Left lobe of liver (tissue), 2 donors: ENCODE results near the gene COA8. TPM values are rescaled to one million over a fixed set of nuclear protein-coding genes. Genes with fewer than 3 reads are reported as not detected.

Experiments used
- ATAC-seq: fragments of 200-7000 bp; cut with Tn5 transposase; one replicate; pipeline ENCODE4 v1.9.1; 2020; ENCODE audit warnings: mild to moderate bottlenecking, moderate library complexity
- DNase-seq: peaks from one replicate; pipeline ENCODE4 v3.0.0-alpha.2; 2020; ENCODE audit warnings: low spot score
- total RNA-seq: library from RNA; stranded (reverse); gene quantifications from one replicate; pipeline ENCODE4 v1.2.1, GENCODE V29; 2021
- donor health status: DM: no; HTN: no; CAD: no; lungs with moderate emphysema.
- donor health status: DM: no; HTN: yes; CAD: no.

The COA8 gene
- total RNA-seq, result 17.1 TPM

- ATAC-seq (peak; percentile 88), DNase-seq (peak; percentile 89)
Observed at GRCh38 chr14:103562429-103563225, at the start of gene COA8, which contains the start of gene BAG5. Gene COA8 (plus strand): TSS chr14:103562960. CDS start chr14:103563002, 42 bp downstream. Gene BAG5 (minus strand): TSS chr14:103562657. CDS start chr14:103561164, 1,493 bp downstream.

- ATAC-seq, result no peak
- no peak for DNase-seq
Observed at GRCh38 chr14:103514596-103515421, 48.0 kb upstream of the COA8 start.

GRCh38 chr14:103516426-103517173 lies 46.2 kb upstream of the COA8 start:
- no peak for DNase-seq
- no peak for ATAC-seq

GRCh38 chr14:103517174-103517566 lies 45.6 kb upstream of the COA8 start:
- ATAC-seq, result no peak
- no peak for DNase-seq

GRCh38 chr14:103517721-103518421 lies 44.9 kb upstream of the COA8 start:
- ATAC-seq (peak; percentile 46), DNase-seq (no peak)

GRCh38 chr14:103518422-103519042 lies 44.2 kb upstream of the COA8 start:
- ATAC-seq (peak; percentile 66), DNase-seq (peak; percentile 65)

GRCh38 chr14:103519043-103519836 lies 43.5 kb upstream of the COA8 start:
- DNase-seq (no peak), ATAC-seq (no peak)

- DNase-seq, result peak; percentile 49
- ATAC-seq, result no peak
Observed at GRCh38 chr14:103519837-103520212, 42.9 kb upstream of the COA8 start.

- DNase-seq (no peak), ATAC-seq (no peak)
Observed at GRCh38 chr14:103520269-103520656, 42.5 kb upstream of the COA8 start.

GRCh38 chr14:103520657-103521437 lies 41.9 kb upstream of the COA8 start:
- ATAC-seq, result peak; percentile 60

GRCh38 chr14:103521438-103521950 lies 41.3 kb upstream of the COA8 start:
- ATAC-seq, result peak; percentile 38
- no peak for DNase-seq

More at GRCh38 chr14:103520657-103521437, 41.9 kb upstream of the COA8 start:
- peak; percentile 70 for DNase-seq

GRCh38 chr14:103521951-103522563 lies 40.7 kb upstream of the COA8 start:
- ATAC-seq (no peak), DNase-seq (no peak)

- DNase-seq (peak; percentile 59), ATAC-seq (peak; percentile 34)
Observed at GRCh38 chr14:103522649-103523574, 39.8 kb upstream of the COA8 start, which contains the start of gene CKB. Gene CKB (minus strand): TSS chr14:103522830. CDS start chr14:103522493, 337 bp downstream.

- no peak for DNase-seq
- no peak for ATAC-seq
Observed at GRCh38 chr14:103523575-103523954, 39.2 kb upstream of the COA8 start.

- ATAC-seq (no peak), DNase-seq (no peak)
Observed at GRCh38 chr14:103524002-103524935, 38.5 kb upstream of the COA8 start.
